BLaER1 treated with 17β-estradiol and CSF1 and Interleukin-3, amounts not matched to agents 10 nM and 100 nM (cell line): ENCODE results near the gene PCDHGA12.
"Not testable (repeated sequence)": the region's sequence is repeated elsewhere in the genome, so short reads cannot be mapped to it uniquely, and the experiment has no call there.

Experiments
- H3K27ac ChIP-seq, 11 experiments: shearing (Covaris generic); formaldehyde crosslinking; 2 replicates each; pipeline ENCODE4 v1.8.1; 2022
- H3K27me3 ChIP-seq, 11 experiments: shearing (Covaris generic); formaldehyde crosslinking; 2 replicates each; pipeline ENCODE4 v1.8.1; 2022
- H3K36me3 ChIP-seq, 11 experiments: shearing (Covaris generic); formaldehyde crosslinking; 2 replicates each; pipeline ENCODE4 v1.8.1; 2022
- H3K4me1 ChIP-seq, 10 experiments: shearing (Covaris generic); formaldehyde crosslinking; 2 replicates each; pipeline ENCODE4 v1.8.1; 2022
- H3K4me2 ChIP-seq, 11 experiments: shearing (Covaris generic); formaldehyde crosslinking; 2 replicates each; pipeline ENCODE4 v1.8.1; 2022
- H3K4me3 ChIP-seq, 10 experiments: shearing (Covaris generic); formaldehyde crosslinking; 2 replicates each; pipeline ENCODE4 v1.8.1; 2022
- H3K9ac ChIP-seq, 11 experiments: shearing (Covaris generic); formaldehyde crosslinking; 2 replicates each; pipeline ENCODE4 v1.8.1; 2022
- H3K9me3 ChIP-seq, 11 experiments: shearing (Covaris generic); formaldehyde crosslinking; replicated peaks in 1 of 11; 2 replicates each; pipeline ENCODE4 v1.8.1; 2022
- H4K20me1 ChIP-seq, 11 experiments: shearing (Covaris generic); formaldehyde crosslinking; 2 replicates each; pipeline ENCODE4 v1.8.1; 2022
- Cebpa-rat ChIP-seq, 11 experiments: shearing (Covaris generic); IDR thresholded peaks; 2 replicates each; pipeline ENCODE4 v1.8.1; 2022

Gene PCDHGA12

DNA sequence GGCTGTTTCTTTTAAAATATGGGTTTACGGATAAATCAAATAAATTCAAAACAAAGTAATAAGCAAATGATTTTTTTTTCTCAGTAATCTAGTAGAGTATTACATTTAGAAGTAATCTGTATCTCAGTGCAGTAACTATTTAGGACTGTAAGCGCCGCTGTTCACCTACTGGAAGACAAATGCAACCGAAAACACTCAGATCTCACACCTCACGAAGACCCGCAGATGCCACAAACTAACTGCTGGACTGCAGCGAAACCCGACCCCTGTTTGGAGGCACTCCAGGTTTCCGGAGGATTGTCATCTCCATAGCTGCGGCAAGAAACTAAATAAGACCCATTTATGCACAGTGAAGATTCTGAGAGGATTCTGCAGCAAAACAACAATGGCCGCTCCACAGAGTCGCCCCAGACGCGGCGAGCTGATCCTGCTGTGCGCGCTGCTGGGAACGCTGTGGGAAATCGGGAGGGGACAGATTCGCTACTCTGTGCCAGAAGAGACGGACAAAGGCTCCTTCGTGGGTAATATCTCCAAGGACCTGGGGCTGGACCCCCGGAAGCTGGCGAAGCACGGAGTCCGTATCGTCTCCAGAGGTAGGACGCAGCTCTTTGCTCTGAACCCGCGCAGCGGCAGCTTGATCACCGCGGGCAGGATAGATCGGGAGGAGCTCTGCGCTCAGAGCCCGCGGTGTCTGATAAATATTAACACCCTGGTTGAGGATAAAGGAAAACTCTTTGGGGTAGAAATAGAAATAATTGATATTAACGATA is 37.7 kb upstream of the PCDHGA12 start, which contains the start of gene PCDHGA8:
TSS of gene PCDHGA8 (plus strand) at position 205 of the 770 bp plus-strand sequence. CDS start at position 386, 181 bp downstream.
- peaks cover 57 to 75% (median 66%) of the 10 kb centered on the region in 11 experiments for H3K9me3 ChIP-seq
- H3K27me3 ChIP-seq, result no peaks in the 10 kb centered on the region; a peak in 1 of 22 replicates

DNA sequence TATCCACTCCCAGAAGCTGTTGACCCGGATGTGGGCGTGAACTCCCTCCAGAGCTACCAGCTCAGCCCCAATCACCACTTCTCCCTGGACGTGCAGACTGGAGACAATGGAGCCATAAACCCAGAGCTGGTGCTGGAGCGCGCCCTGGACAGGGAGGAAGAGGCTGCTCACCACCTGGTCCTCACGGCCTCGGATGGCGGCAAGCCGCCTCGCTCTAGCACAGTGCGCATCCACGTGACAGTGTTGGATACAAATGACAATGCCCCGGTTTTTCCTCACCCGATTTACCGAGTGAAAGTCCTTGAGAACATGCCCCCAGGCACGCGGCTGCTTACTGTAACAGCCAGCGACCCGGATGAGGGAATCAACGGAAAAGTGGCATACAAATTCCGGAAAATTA is 37.0 kb upstream of the PCDHGA12 start:
- H3K36me3 ChIP-seq, result peaks cover 0 to 5% (median 0%) of the 10 kb centered on the region in 11 experiments; a peak in 1 of 22 replicates
- H3K4me1 ChIP-seq, result peaks cover 0 to 14% (median 2%) of the 10 kb centered on the region in 10 experiments; a peak in 7 of 20 replicates
- H3K9me3 ChIP-seq, result peaks cover 58 to 78% (median 66%) of the 10 kb centered on the region in 11 experiments
- H3K4me2 ChIP-seq, result no peak overlapping the region
- no peak overlapping the region for H3K9ac ChIP-seq
- no peak for TF ChIP-seq Cebpa-rat (IDR thresholded peaks at IDR 0.05)
- no peaks in the 10 kb centered on the region; a peak in 1 of 22 replicates for H3K27me3 ChIP-seq
- 0 out of 20 replicates have a peak overlapping the region, but pooled peaks of 1 of the 10 experiments have one; percentile 8 for H3K4me3 ChIP-seq
- H3K27ac ChIP-seq, result no peak overlapping the region
- H4K20me1 ChIP-seq, result no peaks in the 10 kb centered on the region

More for the DNA sequence above, 37.7 kb upstream of the PCDHGA12 start, which contains the start of gene PCDHGA8:
- Histone ChIP-seq H3K27ac (no peak within 1 kb of the TSS), H3K9ac (no peak within 1 kb of the TSS), H3K36me3 (peaks cover 0 to 5% (median 0%) of the 10 kb centered on the region in 11 experiments; a peak in 1 of 22 replicates), H3K4me2 (no peak within 1 kb of the TSS), H4K20me1 (no peaks in the 10 kb centered on the region), H3K4me1 (peaks cover 0 to 14% (median 2%) of the 10 kb centered on the region in 10 experiments; a peak in 7 of 20 replicates), H3K4me3 (0 out of 20 replicates have a peak within 1 kb of the TSS, but pooled peaks of 1 of the 10 experiments have one; percentile 8)
- TF ChIP-seq Cebpa-rat (IDR thresholded peaks at IDR 0.05), result no peak

GRCh38 chr5:141394401-141395187 is 35.7 kb upstream of the PCDHGA12 start:
- H3K9me3 ChIP-seq, result peaks cover 57 to 78% (median 66%) of the 10 kb centered on the region in 11 experiments
- not testable (repeated sequence) for H4K20me1 ChIP-seq, H3K27me3 ChIP-seq, H3K36me3 ChIP-seq, H3K27ac ChIP-seq, H3K9ac ChIP-seq, H3K4me2 ChIP-seq, H3K4me3 ChIP-seq
- peaks cover 0 to 14% (median 2%) of the 10 kb centered on the region in 10 experiments; a peak in 7 of 20 replicates for H3K4me1 ChIP-seq

GRCh38 chr5:141397756-141398551 is 32.4 kb upstream of the PCDHGA12 start, which contains the start of gene PCDHGB5:
TSS of gene PCDHGB5 (plus strand) at chr5:141397947. CDS start at chr5:141398128, 181 bp downstream.
- H3K27ac ChIP-seq, H3K36me3 ChIP-seq, H4K20me1 ChIP-seq, H3K27me3 ChIP-seq, H3K9ac ChIP-seq, H3K4me1 ChIP-seq, H3K4me3 ChIP-seq, H3K4me2 ChIP-seq: not testable (repeated sequence)
- H3K9me3 ChIP-seq, result peaks cover 60 to 81% (median 67%) of the 10 kb centered on the region in 11 experiments

- Histone ChIP-seq H3K4me1 (no peaks in the 10 kb centered on the region), H3K27me3 (no peaks in the 10 kb centered on the region), H3K27ac (no peak overlapping the region), H3K4me2 (no peak overlapping the region), H4K20me1 (no peaks in the 10 kb centered on the region), H3K36me3 (no peaks in the 10 kb centered on the region), H3K9me3 (peaks cover 58 to 81% (median 66%) of the 10 kb centered on the region in 11 experiments), H3K9ac (no peak overlapping the region), H3K4me3 (no peak overlapping the region)
- no peak for TF ChIP-seq Cebpa-rat (IDR thresholded peaks at IDR 0.05)
Observed at GRCh38 chr5:141398608-141399007, 31.7 kb upstream of the PCDHGA12 start.

DNA sequence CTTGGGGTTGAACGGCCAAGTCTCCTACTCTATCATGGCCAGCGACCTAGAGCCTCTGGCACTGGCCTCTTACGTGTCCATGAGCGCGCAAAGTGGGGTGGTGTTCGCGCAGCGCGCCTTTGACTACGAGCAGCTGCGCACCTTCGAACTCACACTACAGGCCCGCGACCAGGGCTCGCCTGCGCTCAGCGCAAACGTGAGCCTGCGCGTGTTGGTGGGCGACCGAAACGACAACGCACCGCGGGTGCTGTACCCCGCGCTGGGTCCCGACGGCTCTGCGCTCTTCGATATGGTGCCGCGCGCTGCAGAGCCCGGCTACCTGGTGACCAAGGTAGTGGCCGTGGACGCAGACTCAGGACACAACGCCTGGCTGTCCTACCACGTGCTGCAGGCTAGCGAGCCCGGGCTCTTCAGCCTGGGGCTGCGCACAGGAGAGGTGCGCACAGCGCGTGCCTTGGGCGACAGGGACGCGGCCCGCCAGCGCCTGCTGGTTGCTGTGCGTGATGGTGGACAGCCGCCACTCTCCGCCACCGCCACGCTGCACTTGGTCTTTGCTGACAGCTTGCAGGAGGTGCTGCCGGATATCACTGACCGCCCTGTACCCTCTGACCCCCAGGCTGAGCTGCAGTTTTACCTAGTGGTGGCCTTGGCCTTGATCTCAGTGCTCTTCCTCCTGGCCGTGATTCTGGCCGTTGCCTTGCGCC is 30.6 kb upstream of the PCDHGA12 start:
- no peak overlapping the region for H3K4me2 ChIP-seq
- no peak overlapping the region for H3K27ac ChIP-seq
- no peaks in the 10 kb centered on the region for H4K20me1 ChIP-seq
- no peaks in the 10 kb centered on the region for H3K36me3 ChIP-seq
- H3K9me3 ChIP-seq, result peaks cover 47 to 81% (median 59%) of the 10 kb centered on the region in 11 experiments
- no peaks in the 10 kb centered on the region for H3K4me1 ChIP-seq
- 0 out of 20 replicates have a peak overlapping the region, but pooled peaks of 1 of the 10 experiments have one; percentile 7 for H3K4me3 ChIP-seq
- no peaks in the 10 kb centered on the region for H3K27me3 ChIP-seq
- no peak for TF ChIP-seq Cebpa-rat (IDR thresholded peaks at IDR 0.05)
- no peak overlapping the region for H3K9ac ChIP-seq

GRCh38 chr5:141402553-141403243 is 27.6 kb upstream of the PCDHGA12 start, which contains the start of gene PCDHGA9:
TSS of gene PCDHGA9 (plus strand) at chr5:141402778. CDS start at chr5:141402953, 175 bp downstream.
- Histone ChIP-seq H3K27me3 (no peaks in the 10 kb centered on the region), H3K4me3 (no peak within 1 kb of the TSS), H4K20me1 (no peaks in the 10 kb centered on the region), H3K9me3 (peaks cover 37 to 66% (median 49%) of the 10 kb centered on the region in 11 experiments), H3K36me3 (no peaks in the 10 kb centered on the region), H3K4me2 (no peak within 1 kb of the TSS), H3K9ac (no peak within 1 kb of the TSS), H3K27ac (no peak within 1 kb of the TSS), H3K4me1 (no peaks in the 10 kb centered on the region)
- TF ChIP-seq Cebpa-rat (IDR thresholded peaks at IDR 0.05), result no peak
